NK-92 (cell line): ENCODE measurements around the gene SH3PXD2A.

ENCODE experiments used
- DNase-seq: peaks from one replicate; lab custom pipeline; 2025; ENCODE audit not compliant: unreplicated experiment; lab: John Stamatoyannopoulos, UW

Gene SH3PXD2A

DNA sequence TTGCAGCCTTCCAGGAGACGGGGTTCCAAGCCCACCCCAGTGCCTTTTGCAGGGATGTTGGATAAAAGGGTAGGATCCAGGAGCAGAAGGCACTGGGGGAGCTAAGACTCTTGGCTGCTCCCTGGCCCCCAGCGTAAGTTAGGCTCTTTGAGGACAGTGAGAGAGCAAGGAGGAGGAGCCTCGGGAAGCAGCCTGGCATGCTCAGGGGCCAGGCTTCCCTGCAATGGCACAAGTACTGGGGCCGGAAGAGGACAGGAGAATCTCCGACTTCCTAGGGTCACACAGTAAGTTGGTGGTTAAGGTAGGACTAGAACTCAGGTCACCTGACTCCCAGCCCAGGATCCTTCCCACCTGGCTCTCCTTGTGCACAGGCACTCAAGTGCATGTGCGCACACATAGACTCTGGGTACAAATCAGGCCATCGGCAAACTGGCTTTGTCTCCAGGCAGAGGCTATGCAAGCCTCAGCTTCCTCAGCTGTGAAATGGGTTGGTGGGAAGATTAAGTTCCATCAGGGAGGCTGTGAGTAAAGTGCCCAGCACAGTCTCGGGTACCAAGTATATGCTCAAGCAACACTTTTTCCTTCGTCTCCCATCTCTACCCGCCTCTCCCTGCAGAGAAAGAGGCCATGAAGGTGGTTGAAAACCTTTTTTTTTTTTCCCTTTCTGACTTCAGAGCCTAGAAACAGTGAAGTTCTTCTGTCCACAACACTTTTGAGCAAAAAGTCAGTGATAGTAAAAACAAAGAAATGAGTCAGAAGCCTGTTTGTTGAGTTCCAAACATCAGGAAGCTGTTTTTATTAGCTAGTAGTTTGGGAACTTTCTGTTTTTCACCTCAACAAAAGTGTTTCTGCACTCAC, 282.8 kb downstream of the SH3PXD2A start:
- DNase-seq: no peak

DNA sequence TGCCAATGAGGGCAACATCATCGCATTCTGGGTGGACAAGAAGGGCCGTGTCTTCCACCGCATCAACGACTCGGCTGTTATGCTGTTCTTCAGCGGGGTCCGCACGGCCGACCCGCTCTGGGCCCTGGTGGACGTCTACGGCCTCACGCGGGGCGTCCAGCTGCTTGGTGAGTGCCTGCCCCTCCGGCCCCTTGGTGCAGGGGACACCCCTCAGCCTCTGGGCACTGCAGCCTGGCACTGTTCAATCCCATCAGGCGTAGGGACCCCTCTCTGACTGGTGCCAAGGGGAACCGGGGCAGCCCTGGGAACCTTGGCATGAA, 283.8 kb downstream of the SH3PXD2A start:
- no peak for DNase-seq

DNA sequence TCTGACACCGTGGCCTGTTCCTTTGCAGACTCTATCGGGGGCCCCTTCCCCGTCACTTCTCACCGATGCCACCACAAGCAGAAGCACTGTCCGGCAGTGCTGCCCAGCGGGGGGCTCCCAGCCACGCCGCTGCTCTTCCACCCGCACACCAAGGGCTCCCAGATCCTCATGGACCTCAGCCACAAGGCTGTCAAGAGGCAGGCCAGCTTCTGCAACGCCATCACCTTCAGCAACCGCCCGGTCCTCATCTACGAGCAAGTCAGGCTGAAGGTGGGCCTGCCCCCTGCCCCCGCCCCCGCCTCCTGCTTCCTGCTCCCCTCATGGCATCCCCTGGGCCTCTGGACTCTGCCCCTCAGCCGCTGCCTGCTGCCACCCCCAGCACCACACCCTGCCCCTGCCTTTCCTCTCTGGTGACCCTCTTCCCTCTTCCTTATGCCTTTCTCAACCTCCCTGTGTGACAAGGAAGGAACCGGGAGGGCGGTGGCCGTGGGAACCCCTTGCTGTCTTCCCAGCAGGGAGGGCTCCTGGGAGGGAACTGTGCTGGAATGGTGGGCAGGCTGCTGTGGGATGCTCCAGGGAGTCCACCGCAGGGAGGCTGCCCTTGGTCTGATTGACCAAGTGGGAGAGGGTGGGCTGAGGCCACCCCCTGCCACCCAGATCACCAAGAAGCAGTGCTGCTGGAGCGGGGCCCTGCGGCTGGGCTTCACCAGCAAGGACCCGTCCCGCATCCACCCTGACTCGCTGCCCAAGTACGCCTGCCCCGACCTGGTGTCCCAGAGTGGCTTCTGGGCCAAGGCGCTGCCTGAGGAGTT, 284.3 kb downstream of the SH3PXD2A start:
- DNase-seq: no peak

DNA sequence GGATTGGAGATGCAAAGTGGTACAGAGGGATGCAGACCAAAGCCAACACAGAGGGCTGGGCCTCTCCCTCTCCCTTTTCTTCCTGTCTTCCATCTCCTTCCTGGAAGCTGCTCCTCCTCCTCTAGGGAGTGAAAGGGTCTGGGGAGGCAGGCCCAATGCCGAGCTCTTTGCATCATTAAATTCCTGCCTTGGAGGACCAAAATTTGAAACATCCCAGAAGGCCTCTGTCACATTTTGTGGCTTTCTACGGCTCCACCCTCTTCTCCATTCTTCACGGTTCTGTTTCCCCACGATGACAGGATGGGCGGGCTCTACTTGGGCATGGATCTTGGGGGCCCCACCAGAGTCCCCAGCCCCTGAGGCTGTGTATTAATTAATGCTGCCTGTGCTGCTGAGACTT, 285.5 kb downstream of the SH3PXD2A start:
- no peak for DNase-seq

DNA sequence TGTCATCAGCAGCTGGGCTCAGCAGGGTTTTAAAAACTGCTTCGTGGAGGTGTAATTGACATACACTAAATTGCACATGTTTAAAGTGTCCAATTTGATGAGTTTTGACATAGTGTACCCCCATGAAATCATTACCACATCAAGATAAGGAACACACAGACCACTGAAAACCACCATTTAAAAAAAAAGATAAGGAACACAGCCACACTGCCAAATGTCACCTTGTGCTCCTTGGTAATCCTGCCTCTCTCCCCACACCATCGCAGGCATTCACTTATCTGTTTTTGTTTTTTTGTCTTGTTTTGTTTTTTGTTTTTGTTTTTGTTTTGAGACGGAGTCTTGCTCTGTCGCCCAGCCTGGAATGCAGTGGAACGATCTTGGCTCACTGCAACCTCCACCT, 286.9 kb downstream of the SH3PXD2A start:
- DNase-seq: no peak

DNA sequence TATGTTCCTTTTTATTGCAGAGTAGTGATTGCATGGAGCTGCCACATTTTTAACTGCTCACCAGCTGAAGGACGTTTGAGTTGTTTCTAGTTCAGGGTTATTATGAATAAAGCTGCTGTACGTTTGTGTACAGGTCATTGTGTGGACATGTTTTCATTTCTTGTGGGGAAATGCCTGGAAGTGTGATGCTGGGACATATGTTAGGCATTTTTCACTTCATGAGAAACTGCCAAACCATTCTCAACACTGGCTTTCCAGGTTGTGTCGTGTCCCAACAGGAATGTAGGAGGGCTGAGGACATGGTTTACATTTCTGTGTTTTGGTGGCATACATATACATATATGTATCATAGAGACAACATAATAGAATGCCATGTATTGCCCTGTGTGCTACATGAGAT, 288.8 kb downstream of the SH3PXD2A start:
- no peak for DNase-seq

DNA sequence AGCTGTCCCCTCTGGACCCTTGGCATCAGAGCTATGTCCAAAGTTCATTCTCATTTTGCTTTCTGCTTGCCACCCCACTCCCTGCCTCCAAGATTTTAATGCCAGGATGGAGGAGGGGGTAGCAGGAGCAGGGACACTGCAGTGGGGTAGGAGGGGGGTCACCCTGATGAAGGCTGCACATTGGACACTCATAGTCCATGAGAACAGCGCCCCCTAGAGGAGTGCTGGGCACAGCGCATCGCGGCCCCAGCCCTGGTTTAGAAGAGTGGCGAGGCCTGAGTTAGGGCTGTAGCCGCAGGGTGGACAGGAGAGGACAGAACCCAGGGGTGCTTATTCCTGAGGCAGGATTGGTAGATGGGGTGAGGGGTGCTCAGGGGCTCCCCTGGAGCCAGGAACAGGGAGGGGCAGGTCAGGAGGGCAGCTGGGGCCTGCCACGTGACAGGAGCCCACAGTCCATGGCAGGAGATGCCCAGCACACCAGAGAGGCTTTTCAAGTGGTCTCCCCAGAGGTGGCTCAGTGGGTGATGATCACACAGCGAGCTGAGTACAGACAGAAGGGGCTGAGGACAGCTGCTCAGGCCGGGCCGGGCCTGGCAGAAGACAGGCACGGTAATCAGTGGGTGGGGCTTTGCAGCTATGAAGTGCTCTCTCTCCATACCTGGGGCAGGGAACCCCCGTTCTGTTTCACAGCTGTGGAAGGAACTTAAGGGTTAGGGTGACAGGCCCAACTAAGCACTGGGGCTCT, 290.4 kb downstream of the SH3PXD2A start:
- DNase-seq: no peak

DNA sequence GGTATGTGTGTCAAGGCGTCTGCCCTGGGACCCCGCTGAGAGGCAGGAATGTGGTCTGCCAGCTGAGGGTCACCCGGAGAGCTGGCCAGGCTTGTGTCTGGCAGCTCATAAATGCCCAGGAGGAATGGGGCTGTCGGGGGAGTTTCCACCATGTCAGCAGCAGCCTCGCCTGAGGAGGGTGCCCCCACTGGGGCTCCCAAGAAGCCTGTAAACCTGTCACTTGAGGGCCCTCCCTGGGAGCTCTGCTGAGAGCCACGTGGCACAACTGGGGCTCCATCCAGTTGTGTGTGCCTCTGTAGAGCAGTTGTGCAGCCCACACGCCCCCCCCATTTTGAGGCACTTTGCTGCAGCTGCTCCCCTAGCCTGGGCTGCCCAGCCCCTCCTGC, 291.3 kb downstream of the SH3PXD2A start:
- DNase-seq: no peak

DNA sequence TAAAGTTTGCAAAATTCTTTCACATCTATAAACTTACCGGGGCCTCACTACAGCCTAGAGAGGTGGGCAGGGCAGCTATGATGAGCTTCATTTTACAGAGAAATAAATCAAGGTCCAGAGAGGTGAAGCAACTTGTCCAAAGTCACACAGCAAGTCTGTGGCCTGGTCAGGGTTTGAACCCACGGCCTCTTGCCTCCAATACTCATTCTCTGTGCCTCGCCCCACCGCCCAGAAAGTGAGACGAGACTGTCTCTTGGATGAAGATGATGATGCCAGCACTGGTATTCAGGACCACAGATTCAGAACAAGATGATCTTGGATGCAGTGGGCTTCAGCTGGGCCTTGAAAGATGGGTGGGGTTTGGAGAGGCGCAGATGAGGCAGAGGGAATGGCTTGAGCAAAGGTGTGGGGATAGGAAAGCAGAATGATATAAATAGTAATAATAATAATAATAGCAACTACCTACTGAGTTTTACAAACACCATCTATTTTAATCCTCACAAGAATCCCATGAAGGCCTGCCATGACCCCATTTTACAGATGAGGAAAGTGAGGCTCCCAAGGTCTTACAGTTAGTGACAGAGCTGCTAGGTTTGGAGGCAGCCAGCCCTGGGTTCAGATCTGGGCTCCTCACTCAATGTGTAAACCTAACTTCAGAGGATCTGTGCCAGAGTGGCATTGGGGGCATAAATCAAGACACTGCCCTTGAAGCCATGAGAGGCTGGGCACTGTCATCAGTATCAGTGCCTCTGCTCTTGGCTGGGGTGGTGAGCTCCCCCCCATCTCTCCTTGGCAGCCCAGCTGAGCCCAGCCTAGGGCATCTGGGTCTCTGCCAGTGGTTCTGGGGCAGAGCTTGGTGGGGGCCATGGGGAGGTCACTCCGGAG, 291.9 kb downstream of the SH3PXD2A start:
- DNase-seq: no peak

DNA sequence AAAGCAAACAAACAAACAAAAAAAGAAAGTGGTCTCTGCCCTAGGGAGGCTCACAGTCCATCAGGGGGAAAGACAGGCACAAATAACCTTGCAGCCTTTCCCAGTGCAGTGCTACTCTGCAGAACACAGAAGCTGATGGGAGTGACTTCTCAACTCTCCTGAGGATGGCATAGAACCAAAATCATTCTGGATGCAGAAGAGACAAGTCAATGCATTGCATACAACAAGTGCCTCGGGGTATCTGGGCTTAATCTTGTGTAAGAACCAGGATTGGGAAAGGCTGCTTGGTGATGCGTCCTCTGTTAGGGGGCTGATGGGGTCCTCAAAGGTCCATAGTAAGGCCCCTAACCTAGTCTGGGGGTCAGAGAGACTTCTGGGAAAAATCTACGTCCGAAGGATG, 293.0 kb downstream of the SH3PXD2A start:
- no peak for DNase-seq

DNA sequence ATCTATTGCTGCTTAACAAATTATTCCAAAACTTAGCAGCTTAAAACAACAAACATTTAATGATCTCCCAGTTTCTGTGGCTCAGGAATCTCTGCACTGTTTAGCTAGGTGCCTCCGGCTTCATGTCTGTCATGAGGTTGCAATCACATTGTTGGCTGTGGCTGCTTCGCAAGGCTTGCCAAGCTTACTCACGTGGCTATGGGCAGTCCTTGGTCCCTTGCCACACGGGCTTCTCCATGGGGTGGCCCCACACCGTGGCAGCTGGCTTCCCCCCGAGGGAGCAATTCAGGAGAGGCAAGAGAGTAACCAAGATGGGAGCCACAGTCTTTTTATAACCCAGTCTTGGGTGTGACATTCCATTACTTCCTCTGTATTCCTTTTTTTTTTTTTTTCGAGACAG, 294.5 kb downstream of the SH3PXD2A start:
- DNase-seq: no peak

DNA sequence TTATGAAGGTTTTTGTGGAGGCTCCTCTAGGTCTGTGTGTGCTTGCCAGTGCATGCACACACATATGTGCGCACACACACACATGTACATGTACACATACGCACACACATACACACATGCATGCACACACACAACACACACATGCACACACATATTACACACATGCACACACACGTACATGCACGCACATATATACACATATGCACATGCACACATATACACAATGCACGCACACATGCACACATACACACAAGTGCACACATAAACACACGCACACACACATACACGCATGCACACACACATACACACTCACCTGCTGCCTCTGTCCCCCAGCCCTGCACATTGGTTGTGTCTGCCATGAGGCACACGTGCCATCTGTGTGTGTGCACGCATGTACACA, 295.6 kb downstream of the SH3PXD2A start:
- DNase-seq: no peak

DNA sequence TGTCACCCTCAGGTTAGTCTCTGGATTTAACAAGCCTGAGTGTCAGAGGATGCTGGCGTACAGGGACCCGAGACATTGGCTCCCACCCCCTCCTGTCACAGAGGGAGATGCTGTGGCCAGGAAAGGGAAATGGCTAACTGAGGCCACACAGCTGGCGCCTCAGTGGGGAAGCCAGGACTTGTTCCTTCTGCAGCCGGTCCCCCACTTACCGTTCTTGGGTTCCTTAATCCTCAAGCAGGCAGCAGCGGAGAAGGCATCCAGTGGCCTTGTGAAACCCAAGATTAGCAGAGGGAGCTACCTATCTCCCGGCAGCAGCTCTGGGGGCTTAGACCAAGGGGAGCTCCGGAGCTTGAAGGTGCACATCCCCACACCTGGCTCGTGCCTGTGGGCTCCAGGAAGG, 296.5 kb downstream of the SH3PXD2A start:
- no peak for DNase-seq

DNA sequence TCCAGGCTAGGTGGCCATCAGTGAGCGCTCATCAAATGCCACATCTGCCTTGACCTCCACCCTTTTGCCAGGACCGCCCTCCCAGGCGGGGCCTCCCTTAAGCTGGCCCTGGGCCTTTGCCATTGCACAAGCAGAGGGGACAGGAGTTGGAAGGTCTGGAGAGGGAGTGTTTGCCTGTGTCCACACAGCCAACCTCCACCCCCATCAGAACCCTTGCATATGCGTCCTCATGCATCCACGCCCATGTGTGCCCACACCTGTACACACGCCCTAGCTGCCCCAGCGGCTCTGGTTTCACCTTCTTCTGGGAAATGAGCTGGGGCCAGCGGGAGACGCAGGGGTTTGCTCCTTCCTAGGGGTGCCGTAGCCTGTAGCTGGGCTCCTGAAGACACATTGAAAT, 297.9 kb downstream of the SH3PXD2A start:
- DNase-seq: no peak

DNA sequence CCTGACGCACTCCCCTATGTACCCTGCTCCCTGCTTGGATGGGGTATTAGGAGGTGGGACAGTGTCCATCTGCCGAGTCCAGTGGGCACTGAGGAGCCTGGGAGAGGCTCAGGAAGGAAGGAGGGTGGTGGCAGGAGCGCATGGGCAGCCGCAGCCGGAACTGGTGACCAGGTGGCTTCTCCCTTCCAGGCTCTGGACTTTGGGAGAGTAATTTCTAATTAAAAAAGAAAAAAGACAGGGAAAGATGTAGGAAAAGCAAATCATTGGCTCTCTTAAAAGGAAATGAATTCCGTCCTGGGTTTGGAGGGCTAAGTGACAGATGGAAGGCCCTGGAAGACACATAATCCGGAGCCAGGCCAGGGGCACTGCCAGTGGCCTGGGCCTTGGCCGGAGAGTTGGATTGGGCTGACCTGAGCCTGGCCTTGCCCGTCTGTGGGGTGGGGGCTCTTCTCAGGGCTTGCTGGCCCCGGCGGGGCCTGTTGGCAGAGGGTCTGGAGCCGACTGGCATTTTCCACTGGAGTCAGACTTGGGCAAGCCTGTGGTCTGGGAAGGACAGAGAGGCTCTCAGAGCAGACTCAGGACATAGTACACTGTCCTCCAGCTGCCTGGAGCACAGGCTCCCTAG, 298.9 kb downstream of the SH3PXD2A start:
- no peak for DNase-seq

DNA sequence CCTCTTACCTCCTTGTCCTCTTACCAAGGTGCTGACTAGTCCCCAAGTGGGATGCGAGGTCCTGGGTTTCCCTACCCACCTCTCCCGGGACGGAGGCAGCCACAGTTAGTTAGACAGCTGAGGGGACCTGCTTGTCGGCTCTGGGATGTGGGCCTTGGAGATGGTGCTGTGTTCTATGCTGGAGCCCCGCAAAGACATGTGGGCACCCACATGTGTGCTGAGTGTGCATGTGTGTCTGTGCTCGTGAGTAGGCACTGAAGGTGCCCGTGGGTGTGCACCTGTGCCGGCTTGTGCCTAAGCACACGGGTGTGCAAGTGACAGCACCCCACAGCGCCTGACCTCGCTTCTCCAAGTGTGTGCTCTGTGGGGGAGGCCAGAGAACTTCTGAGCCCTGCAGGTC, 299.7 kb downstream of the SH3PXD2A start:
- DNase-seq: no peak

DNA sequence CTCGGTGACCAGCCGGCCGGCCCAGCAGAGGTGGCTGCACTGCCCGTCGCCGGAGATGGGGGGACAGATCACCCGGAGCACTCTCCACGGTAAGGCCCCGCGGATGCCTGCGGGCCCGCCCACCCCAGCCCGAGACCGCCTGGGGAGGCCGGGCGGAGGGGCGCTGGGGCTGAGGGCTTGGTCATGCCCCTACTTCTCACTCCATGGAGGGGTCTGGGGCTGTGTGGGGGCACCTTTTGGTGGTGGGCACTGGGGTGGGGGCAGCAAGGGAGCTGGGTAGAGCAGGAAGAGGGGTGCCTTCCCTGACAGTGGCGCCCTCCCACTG, 300.1 kb downstream of the SH3PXD2A start:
- DNase-seq: no peak

DNA sequence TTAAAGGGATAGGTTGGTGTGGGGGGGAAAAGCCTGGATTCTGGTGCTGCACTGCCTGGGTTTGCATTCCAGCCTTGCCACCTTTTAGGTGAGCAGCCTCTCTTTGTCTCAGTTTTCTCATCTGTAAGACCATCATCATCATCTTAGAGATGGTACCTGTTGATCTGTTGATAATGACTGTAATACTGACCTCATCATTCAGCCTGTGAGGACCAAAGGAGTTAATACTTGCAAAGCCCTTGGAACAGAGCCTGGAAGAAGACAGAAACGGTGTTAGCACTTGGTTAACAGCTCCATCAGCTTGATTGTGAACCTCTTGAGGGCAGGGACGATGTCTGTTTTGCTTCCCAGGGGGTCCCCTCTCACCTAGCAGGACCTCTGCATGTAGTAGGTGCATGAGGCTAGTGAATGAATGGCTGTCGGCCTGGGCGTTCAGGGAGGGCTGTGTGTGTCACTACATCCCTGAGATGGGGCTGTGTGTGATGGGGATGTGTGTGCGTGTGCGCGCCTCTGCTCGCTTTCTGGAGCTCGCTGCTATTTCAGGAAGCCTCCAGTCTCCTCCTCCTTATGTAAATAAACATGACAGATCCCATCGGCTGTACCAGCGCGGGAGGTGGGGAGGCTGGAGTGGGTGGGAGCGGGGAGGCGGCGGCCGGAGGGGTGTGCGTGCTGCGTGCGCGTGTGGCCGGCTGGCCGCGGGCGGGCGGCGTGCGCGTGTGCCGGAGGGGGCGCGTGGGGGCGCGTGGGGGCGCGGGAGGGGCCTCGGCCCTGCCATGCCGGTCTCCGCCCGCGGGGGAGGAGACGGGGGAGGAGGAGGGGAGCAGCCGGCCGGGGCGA, 300.7 kb downstream of the SH3PXD2A start:
- DNase-seq: no peak

DNA sequence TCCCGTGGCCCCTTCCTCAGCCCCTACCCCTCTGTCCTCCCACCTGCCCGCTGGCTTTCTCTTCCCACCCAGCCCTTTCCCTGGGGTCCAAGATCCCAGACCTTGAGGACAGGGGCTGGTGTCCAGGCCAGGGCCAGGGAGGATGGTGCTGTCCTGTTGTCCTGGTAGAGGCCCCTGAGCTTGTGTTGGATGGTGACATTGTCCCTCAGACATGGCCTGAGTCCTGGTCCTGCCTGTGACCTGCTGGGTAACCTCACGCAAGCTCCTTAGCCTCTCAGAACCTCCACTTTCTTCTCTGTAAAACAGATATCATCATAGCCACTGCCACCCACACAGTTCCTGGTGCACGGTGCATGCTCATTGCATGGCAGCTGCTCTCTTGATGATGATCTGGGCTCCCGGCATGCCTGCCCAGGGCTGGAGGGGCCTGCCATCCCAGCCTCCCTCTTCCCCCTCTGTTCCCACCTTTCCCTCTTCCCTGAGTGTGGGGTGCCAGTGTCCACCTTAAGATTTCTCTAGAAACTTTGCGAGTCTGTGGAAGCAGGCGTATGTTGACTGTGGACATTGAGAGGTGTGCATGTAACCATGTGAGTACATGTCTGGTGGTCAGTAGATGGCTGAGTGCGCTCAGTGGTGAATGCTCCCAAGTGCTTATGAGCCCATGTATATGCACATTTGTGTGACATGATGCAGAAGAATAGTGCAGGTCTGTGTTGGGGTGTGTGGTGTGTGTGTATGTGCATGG, 301.5 kb downstream of the SH3PXD2A start:
- DNase-seq: no peak
